Myocyte (in vitro differentiated cells): Measurements from ENCODE around the gene CACNA1S. TPM values are rescaled to one million over a fixed set of nuclear protein-coding genes. Genes with fewer than 3 reads are reported as not detected.

Source experiments
- DNase-seq: peaks from one replicate; pipeline ENCODE4 v3.0.0-alpha.2; 2012; ENCODE audit warnings: low read depth
- total RNA-seq: library from RNA; depleted of rRNA; stranded (reverse); fragments of >200 nt; gene quantifications from 2 replicates; pipeline ENCODE4 v1.2.3, GENCODE V29; 2014

The CACNA1S gene
- total RNA-seq, 1 donor from 2014 or later, result 57.2 TPM

DNA sequence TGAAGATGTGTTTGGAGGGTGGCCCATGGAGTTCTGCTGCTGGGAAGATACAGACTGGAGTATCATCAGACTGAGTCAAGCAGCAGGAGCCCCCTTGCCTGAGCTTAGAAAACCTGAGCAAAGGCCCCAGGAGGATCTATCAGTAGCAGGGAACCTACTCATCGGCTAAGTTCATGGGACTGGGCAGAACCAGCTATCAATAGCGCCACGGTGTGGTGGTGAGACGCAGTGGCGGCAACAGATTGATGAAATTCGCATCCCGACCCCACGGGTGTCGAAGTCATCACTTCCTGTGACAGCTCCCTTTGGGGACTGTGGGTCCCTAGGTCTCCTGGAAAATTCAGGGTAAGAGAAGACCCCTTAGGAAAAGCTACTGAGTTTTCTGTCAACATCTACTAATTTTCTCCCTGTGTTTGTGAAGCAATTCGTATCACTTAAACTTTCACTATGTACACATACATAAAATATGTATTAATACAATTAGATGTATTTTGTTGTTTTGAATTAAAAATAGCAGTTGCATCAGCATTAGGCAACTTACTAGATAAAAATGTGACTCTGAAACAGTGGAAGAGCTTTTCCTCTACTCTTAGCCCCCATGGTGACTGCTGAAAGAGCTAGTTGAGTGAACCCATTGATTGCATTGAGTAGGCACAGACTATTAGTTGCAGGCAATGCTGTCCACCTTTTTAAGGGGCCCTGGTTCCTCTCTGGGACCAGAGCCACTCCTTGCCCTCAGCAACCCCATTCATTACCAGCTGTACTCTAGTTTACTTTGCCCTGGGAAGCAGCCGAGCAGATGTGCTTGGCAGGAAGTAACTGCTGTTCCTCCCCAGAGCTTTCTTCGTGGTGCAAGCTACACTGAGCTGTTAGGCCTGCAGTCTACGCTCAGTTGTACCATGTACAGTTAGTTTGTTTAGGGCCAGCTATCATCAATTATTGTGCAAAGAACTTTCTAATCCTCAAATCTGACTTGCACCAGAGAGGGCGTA, 7.3 kb upstream of the CACNA1S start:
- DNase-seq, result peak; percentile 45

DNA sequence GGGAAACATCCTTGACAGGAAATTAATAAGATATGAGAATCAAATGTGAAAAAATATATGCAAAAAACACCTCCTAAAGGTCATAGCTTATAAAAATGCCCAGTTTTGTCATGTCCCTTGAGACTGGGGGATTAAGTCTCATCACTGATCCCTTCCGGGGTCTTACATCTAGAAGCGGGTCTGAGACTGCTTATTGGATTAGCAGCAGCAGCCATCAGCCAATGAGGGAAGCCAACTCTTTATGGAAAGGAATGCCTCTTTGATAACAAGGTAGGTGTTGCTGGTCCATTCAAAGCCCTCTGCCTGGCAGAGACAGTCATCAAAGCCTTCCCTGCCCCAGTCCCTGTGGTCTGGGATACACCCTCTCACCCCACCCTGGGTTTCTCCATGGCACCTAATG, 3.9 kb upstream of the CACNA1S start:
- no peak for DNase-seq

DNA sequence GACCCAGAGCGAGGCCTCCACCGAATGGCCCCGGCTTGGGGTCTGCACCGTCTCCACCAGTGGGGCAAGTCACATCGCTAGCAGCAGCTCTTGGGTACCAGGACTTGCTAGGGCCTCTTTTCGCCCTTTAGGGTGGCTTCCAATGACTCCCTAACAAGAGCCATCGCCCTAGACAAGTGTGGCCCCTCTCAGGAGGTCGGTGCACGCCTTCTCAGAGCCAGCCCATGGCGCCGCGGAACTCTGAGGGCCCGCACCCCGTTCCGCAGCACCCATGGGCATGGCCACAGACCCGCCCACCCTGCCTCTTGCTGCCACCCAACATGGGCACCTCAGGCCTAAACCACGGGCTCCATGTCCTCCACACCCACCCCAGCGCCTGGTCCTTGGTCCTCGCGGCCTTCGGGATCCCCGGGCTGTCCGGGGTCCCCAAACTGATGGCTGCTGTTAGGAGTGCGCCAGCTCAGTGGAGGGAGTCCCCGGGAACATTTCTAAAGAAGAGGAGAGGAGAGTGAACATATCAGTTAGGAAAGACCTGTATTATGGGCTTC, 3.2 kb upstream of the CACNA1S start:
- DNase-seq, result no peak

DNA sequence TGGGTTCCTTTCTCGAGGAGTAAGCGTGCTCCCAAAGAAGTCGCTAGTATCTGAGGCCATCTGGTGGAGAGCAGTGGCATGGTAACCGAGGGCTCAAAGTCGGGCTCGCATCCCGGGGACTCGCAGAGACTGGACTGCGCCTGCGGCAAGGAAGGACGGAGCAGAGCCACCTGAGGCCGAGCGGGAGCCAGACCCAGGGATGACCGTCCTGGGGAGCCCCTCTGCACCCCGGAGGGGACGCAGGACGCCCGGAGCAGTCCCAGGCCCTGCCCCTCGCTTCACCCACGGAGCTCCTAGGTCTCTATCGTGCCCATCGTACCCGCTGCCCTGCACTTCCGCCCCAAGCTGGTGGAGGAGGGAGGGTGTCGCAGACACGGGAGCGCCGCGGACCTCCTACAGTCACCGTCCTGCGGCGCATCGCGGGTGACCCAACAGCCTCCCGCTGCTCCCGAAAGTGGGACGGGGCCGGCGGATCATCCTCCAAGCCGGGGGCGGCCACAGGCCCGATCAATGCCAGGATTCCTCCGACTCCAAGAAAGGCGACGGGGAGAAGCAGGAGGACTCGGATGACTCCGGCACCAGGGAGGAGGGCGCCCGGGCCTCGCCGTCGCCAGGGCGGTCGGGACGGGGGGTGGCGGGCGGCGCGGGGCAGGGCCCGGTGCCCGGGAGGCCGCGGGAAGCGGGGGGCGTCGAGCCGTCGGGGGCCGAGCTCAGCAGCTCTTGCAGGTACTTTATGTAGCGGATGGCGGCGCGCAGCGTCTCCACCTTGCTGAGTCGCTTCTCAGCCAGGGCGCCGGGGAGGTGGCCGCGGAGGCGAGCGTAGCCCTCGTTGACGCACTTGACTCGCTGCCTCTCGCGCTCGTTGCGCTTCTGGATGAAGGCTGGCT, 2.3 kb upstream of the CACNA1S start:
- peak; percentile 95 for DNase-seq

DNA sequence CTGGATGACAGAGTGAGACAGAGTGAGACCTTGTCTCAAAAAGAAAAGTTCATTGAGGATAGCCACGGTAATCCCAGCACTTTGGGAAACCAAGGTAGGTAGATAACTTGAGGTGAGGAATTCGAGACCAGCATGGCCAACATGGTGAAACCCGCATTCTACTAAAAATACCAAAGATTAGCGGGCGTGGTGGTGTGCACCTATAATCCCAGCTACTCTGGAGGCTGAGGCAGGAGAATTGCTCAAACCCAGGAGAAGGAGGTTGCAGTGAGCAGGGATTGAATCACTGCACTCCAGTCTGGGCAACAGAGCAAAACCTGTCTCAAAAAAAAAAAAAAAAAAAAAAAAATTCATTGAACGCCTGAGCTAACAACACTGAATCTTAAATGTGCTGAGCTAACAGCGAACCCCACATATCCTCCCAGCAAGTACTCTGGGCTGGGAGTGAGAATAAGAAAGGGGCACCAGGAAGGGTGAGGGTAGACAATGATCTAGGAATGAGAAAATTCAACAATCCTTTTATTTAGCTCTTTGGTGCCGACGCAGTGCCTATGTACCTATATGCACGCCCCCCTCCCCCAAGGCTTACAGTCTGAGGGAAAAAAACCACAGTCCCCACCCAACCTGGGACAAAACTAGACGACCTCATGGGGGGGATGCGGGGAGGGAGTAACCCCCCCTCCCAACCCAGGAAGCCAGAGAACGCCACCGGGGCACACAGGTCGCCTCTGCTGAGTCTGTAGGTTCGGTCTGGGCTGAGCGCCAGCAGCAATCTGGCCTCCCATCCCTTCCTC, 1.4 kb upstream of the CACNA1S start:
- no peak for DNase-seq

DNA sequence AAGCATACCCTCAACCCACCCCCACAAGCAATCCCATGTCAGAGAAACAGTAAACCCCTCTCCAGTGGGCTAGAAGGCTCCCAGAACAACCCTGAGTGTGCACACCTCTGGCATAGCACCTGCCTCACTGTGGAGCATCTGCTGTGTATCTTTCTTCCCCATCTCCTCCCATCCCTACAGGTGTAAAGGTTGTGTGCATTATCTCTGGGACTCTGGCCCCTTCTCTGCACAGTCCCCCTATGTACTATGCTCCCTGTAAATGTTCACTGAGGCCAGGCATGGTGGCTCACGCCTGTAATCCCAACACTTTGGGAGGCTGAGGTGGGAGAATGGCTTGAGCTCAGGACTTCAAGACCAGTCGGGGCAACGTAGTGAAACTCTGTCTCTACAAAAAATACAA, 700 bp upstream of the CACNA1S start:
- no peak for DNase-seq

DNA sequence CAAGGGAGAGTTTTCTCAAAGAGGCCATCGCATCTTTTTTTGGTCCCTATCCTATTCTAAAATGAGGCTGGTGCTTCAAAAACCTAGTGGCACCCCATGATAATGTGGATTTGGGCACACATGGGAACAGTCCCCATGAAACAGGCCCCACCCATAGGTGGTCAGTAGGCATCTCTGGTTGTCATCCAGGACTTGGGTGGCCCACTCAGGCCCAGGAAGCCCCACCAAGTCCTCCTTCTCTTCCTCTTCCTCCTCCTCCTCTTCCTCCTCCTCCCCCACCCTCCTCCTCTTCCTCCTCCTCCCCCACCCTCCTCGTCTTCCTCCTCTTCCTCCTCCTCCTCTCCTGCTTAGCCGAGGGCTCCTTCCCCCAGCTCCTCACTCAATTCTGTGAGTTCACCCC, 554 bp downstream of the CACNA1S start:
- DNase-seq, result no peak

DNA sequence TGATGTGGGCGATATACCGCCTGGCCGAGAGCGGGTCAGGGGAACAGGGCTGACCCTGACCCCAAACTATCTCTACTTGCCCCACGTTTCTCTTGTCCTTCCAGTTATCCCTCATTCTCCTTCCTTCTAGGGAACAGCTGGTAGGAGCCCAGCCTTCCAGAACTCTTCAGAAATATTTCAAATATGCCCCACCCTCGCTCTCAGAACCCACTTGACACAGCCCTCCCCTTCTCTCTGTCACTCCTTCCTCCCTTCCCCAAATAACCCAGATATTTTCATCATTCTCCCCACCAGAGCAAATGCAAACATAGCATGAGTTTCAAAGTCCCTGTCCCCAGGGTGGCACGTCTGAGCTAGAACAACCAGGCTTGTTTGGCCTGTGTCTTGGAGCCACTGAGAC, 1.1 kb downstream of the CACNA1S start:
- DNase-seq, result peak; percentile 86

DNA sequence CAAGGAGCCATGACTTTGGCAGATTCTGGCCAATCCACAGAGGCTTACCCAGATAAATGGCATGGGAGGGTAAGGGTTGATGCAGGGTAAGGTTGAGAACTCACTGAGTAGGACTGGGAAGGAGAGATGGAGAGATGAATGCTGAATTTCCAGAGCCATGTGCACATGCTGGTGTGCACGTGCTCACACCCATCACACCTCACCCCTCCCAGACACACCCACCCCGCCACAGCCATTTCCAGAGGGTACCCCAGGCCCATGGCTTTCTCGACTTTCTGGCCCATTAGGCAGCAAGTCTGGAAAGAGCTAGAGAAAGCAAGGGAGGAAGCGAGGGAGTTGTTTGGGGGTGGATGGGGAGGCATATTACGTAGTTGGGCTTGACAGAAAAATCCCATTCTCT, 1.6 kb downstream of the CACNA1S start:
- DNase-seq, result no peak

DNA sequence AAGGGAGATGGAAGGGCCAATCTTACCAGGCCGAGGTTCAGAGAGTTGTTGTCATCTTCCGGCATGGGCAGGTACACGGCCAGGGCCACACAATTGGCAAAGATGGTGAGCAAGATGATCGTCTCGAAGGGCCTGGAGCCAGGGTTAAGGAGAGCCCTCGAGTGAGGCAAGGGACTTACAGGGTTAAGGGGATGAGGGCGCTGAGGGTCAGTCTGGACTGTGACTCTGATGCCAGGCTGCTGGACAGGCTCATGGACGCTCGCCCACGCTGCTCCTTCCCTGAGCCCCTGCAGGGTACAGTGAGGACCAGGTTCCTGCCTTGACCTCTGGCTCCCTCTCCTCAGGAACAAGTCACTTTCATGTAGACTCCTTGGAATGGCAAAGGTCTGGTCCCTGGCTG, 2.1 kb downstream of the CACNA1S start:
- no peak for DNase-seq

DNA sequence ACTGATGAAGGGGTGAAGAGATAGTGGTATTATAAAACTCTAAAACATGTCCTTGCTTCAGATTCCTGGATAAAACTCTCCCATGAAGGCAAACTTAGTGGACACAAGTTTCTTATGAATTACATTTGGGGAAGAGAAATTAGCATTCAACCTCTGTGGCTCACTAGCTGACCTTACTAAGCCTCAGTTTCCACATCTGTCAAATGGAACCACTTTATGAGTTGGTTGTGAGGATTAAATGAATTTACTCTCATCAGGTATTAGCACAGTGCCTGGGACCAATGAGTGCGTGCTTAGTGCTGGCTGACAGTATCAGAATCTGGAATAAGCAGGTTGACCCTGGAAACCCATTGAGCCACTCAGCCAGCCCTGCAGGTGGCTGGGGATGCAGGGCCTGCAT, 2.6 kb downstream of the CACNA1S start:
- DNase-seq, result no peak

DNA sequence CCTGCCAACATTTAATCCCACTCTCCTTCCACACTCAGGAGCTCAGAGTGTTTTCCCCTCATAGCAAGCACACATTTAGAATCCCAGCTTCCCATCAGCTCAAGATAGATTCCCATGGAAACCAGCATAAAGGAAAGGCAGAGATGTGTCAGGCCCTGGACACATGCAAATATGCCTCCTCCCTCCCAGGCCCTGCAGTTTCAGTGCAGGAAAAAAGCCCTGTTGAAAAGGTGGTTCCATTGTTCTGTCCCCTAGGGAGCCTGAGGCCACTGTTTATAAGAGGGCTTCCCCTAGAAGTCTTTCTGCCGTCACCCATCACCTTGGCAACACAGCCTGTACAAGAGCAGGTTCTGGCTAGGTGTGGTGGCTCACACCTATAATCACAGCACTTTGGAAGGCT, 3.6 kb downstream of the CACNA1S start:
- no peak for DNase-seq

DNA sequence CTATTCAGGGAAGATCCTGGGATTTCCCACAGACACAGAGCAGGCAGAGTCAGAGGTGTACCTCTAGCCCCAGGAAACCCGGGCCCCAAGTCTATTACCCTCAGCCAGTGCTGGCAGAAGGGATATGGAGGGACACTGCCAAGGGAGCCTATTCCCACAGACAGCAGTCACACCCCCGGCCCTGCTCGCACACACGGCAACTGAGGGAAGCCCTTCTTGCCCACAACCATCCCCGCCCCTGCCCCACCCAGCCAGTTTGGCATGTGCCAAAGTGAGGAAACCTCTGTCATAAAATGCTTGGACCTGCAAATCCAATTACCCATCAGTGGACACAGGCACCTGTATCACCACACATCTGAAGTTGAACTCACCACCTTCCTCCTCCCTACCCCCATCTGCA, 6.5 kb downstream of the CACNA1S start:
- peak; percentile 53 for DNase-seq

DNA sequence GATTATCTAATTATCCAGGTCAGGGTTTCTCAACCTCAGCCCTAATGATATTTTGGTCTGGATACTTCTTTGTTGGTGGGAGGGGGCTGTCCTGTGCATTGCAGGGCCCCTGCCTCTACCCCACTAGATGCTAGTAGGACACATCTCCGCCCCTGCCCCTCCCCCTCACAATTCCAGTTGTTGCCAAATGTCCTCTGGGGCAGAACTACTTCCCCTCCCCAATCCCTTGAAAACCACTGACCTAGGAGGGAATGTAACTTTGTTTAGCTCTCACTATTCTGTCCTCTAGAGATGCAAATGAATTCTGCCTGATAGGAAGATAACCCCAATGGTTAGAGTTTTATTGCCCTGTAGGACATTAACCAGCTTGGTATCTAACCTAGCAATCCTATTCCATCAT, 8.1 kb downstream of the CACNA1S start:
- DNase-seq, result peak; percentile 67

DNA sequence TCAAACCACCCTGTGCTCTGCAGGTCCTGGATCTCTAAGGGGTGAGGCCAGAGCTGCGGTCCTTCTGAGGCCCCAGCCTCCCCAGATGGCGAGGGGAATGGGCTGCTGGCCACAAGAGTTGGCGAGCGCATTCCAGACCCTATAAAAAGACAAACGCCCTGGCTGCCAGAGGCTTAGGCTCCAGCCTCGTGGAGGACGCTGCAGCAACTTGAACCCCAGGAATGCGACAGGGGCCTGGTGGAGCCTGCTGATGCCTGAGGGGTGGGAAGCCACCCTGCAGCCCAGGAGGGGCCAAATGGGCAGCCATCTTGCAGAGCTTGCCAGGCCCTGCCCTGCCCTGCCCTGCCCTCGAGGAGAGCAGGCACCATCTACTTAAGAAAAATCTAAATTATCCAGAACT, 8.6 kb downstream of the CACNA1S start:
- peak; percentile 93 for DNase-seq

DNA sequence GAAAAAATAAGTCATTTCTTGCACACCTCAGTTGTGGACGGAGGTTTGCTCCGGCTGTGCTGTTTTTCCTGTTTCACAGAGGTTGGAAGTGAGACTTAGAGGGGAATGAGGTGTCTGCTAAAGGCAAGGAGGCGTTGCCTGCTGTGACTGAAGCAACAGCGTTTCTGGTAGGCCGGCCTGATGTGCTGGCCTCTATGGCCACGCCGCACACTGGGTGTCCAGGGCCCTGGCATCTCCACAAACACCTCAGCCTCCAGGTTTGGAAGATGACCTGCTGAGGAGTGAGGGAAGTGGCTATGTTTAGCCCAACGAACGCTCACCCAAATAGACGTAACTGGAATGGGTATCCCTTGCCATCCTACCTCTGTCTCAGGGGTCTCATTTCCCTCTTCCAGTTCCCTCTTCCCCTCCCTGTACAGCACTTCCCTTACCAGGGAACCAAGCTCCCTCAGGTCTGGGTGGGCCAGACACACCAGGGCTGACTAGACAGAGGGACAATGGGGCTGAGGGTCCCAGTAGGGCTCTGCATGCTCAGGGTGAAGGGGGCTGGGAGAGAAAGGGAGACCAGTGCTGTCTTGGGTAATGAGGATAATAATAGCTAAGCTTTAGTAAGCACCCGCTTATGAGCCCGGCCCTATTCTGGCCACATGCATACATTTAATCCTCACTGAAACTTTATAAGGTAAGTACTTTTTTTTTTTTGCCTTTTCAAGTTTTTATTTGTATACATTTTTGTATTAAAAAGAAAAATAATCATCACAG, 11.9 kb downstream of the CACNA1S start:
- DNase-seq, result peak; percentile 27

DNA sequence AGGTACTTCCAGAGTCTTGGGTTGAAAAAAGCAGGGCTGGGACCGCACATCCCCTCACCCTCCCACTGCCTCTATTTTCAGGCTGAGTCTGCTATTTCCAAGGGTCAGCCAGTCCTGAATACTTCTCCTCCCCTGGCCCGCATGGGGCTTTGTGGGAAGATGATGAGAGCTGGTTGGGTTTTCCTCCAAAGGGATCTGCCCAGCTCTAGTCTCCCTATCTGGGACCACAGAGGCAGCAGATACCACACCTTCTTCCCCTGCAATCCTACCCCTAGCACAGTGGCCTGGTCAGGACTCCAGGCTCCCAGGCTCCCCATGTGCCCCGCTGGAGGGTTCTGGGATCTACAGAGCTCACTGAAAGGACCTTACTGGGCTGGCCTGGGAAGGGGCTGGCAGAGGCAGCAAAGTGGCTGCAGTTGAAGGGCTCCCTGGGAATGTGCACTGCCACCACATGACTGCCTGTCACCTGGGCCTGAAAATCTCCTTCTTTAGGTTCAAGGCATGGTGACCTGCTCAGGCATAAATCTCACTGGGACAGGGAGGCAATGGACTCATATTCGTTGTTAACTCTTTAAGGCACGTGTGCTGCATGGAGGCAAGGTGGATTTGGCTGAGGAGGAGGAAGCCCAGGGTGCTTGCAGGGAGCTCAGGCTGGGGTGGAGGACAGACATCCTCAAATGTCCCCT, 13.1 kb downstream of the CACNA1S start:
- peak; percentile 71 for DNase-seq

DNA sequence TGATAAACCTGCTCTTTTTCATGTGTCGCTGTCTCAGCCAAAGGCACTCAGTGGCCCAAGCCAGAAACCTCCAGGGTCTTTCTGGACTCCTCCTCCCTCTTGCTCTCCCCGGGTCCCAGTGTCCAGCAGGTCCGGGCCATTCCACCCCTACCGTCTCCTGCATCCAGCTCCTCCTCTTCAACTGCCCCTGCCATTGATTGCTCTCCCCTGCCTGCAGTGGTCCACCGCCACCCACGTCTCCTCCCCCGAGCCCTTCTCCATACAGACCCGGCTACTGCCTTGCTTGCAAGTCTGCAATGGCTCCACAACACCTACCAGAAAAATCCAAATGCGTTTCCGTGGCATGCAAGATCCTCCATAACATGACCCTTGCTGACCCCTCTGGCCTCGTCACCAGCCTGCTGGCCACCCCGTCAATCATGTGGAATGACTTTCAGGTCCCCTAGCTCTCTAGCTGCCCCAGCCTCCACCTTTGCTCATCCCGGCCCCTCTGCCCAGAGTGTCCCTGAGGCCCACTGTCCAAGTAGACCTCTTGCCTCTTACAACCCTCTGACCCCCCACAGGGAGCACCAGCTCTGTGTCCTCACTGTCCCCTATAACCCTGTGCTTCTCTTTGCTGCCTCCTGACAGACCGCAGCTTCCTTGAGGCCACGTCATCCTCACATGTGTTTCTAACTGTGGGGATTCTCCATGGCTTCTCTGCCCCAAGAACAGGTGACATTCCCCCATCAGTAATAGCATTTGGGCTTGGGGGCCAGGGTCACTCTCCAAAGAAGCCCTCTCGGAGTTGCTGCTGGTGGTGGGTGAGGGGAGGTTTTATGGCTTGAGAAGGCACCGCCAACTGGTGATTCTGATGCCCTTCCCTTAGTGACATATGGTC, 15.0 kb downstream of the CACNA1S start:
- peak; percentile 56 for DNase-seq

DNA sequence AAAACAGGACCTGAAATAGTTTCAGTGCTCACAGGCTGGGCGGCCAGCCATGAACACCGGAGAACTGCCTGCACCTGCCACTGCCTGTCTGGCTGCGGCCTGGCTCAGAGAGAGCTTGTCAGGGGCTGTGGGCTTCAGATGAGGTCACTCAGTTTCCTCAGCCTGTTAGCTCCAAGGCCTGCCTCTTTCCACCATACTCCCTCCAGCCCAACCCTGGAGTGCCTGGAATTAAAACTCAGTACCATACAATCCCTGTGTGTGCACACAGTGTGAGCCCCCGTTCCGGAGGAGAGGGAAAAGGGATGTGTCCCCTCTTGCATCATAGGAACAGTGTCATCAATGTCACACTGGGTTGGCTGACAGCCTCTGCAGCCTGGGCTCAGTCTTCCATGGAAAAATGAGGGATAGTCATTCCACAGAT, 16.2 kb downstream of the CACNA1S start:
- peak; percentile 96 for DNase-seq
